HepG2 (cell line): ENCODE results near the gene PRKAG3. TPM values are rescaled to one million over a fixed set of nuclear protein-coding genes. Genes with fewer than 3 reads are reported as not detected.

ENCODE experiments used
- CEBPZ ChIP-seq: IDR thresholded peaks from 2 replicates; pipeline ENCODE4 v1.6.1; 2012; ENCODE audit warnings: low read length, improper control_type of control experiment
- ERF ChIP-seq: IDR thresholded peaks from 2 replicates; pipeline ENCODE4 v1.6.1; 2018; ENCODE audit warnings: missing biosample characterization, missing genetic modification reagents
- HES4 ChIP-seq: sonication (generic); formaldehyde crosslinking; IDR thresholded peaks from 2 replicates; pipeline ENCODE4 v1.9.0; 2021; ENCODE audit warnings: mild to moderate bottlenecking, missing genetic modification reagents, borderline replicate concordance
- IRF1 ChIP-seq: sonication (generic); formaldehyde crosslinking; IDR thresholded peaks from 2 replicates; pipeline ENCODE4 v1.4.0; 2020; ENCODE audit warnings: low read depth, mild to moderate bottlenecking, missing genetic modification reagents
- KMT2A ChIP-seq: sonication (generic); formaldehyde crosslinking; IDR thresholded peaks from 2 replicates; pipeline ENCODE4 v1.4.0; 2020; ENCODE audit warnings: missing genetic modification reagents
- MATR3 ChIP-seq: sonication (generic); formaldehyde crosslinking; IDR thresholded peaks from 2 replicates; pipeline ENCODE4 v1.4.0; 2020; ENCODE audit warnings: missing genetic modification reagents
- MIER3 ChIP-seq: IDR thresholded peaks from 2 replicates; pipeline ENCODE4 v1.6.1; 2016; ENCODE audit warnings: missing compliant biosample characterization, borderline replicate concordance
- NR2F1 ChIP-seq, 2 experiments: fragments of 450-650 bp in 1 of 2; formaldehyde crosslinking in 1 of 2; IDR thresholded peaks; 2 replicates each; pipeline versions ENCODE4 v1.5.0 to v1.6.1; 2016 to 2020; ENCODE audit warnings: mild to moderate bottlenecking in 1 of 2, missing compliant biosample characterization in 1 of 2, missing genetic modification reagents in 1 of 2, moderate library complexity in 1 of 2
- RFXAP ChIP-seq: sonication (generic); formaldehyde crosslinking; IDR thresholded peaks from 2 replicates; pipeline ENCODE4 v1.4.0; 2020; ENCODE audit warnings: missing genetic modification reagents, borderline replicate concordance
- ZFP36L2 ChIP-seq: sonication (generic); formaldehyde crosslinking; IDR thresholded peaks from 2 replicates; pipeline ENCODE4 v1.4.0; 2020; ENCODE audit warnings: missing genetic modification reagents
- ZKSCAN8 ChIP-seq: IDR thresholded peaks from 2 replicates; pipeline ENCODE4 v1.6.1; 2016; ENCODE audit warnings: borderline replicate concordance, missing genetic modification reagents, missing compliant biosample characterization
- ZMYM3 ChIP-seq: sonication (generic); formaldehyde crosslinking; IDR thresholded peaks from 2 replicates; pipeline ENCODE4 v1.5.1; 2020; ENCODE audit warnings: mild to moderate bottlenecking, missing genetic modification reagents
- ZNF12 ChIP-seq: sonication (generic); formaldehyde crosslinking; IDR thresholded peaks from 2 replicates; pipeline ENCODE4 v1.5.0; 2020; ENCODE audit warnings: missing genetic modification reagents
- ZNF407 ChIP-seq: sonication (generic); formaldehyde crosslinking; IDR thresholded peaks from one replicate; pipeline ENCODE4 v1.5.1; 2020; ENCODE audit warnings: mild to moderate bottlenecking, missing genetic modification reagents; ENCODE audit errors: not compliant biosample characterization
- ZNF577 ChIP-seq: sonication (generic); formaldehyde crosslinking; IDR thresholded peaks from 2 replicates; pipeline ENCODE4 v1.4.0; 2020; ENCODE audit warnings: mild to moderate bottlenecking, low read depth, missing genetic modification reagents, borderline replicate concordance
- ZNF792 ChIP-seq: IDR thresholded peaks from 2 replicates; pipeline ENCODE4 v1.6.1; 2016
- polyA plus RNA-seq, 8 experiments: library from polyadenylated mRNA; depleted of rRNA in 3 of 8; stranded (reverse) in 7 of 8; unstranded in 1 of 8; fragments of >200 nt; fragmentation: Illumina TruSeq in 4 of 8; extraction: Trizol in 4 of 8; gene quantifications; 2 replicates each; pipeline versions ENCODE4 v1.2.1 to v1.2.3, GENCODE V29; 2011 to 2016; ENCODE audit warnings: low read depth in 4 of 8, missing spikeins in 1 of 8, mixed read lengths in 1 of 8; ENCODE audit not compliant: insufficient read depth in 1 of 8
- total RNA-seq, 5 experiments: library from RNA; depleted of rRNA; stranded (reverse); fragments of >200 nt; fragmentation: Illumina TruSeq; extraction: Trizol; gene quantifications; 2 replicates each; pipeline ENCODE4 v1.2.3, GENCODE V29; 2016; ENCODE audit warnings: low read depth in 1 of 5

PRKAG3 gene
- total and polyA plus RNA-seq, 2 of the 13 experiments (the other 11 are each of a cell fraction or from before 2014, with no cell fraction given): not detected

- TF ChIP-seq ZMYM3 (CRISPR knock-in tag) (peak; percentile 58; the same call in 1 of the 2 replicates), NR2F1 (CRISPR knock-in tag; IDR thresholded peaks at IDR 0.05) (peak in 1 of 2 experiments; percentile 36; a peak in 1 of 4 replicates), CEBPZ (no peak), KMT2A (CRISPR knock-in tag) (0 out of 2 replicates have a peak, but pooled peaks have one; percentile 45), ZNF792 (CRISPR knock-in tag) (peak; percentile 92; the same call in 1 of the 2 replicates), HES4 (no peak), ZNF577 (CRISPR knock-in tag) (no peak), ZNF407 (CRISPR knock-in tag) (no peak), MATR3 (CRISPR knock-in tag) (no peak), MIER3 (CRISPR knock-in tag) (peak; percentile 86; the same call in 1 of the 2 replicates), ZFP36L2 (CRISPR knock-in tag) (no peak), ERF (CRISPR knock-in tag) (peak; percentile 53; the same call in 1 of the 2 replicates), RFXAP (CRISPR knock-in tag) (peak; percentile 59; the same call in 1 of the 2 replicates), IRF1 (CRISPR knock-in tag) (no peak), ZNF12 (CRISPR knock-in tag) (peak; percentile 86), ZKSCAN8 (peak; percentile 81; the same call in 1 of the 2 replicates)
Measured at GRCh38 chr2:218806346-218806978, 25.1 kb downstream of the PRKAG3 start (continued).
